Cardiac septum (tissue), 1 donor: ENCODE measurements around the gene SPAG7. TPM values are rescaled to one million over a fixed set of nuclear protein-coding genes. Genes with fewer than 3 reads are reported as not detected.
"Not testable (repeated sequence)": the region's sequence is repeated elsewhere in the genome, so short reads cannot be mapped to it uniquely, and the experiment has no call there.

Source experiments
- DNase-seq: peaks from one replicate; pipeline ENCODE4 v3.0.0-alpha.2; 2020; ENCODE audit warnings: low spot score
- intact Hi-C: fragments of 100-400 bp; cut with DNase I; formaldehyde crosslinking; loops from one replicate; pipeline ENCODE4 v1.14.0; 2022
- microRNA-seq: library from miRNA; unstranded; fragments of <30 nt; microRNA quantifications from one replicate; pipeline ENCODE4 v1.2.0, GENCODE V29; 2020
- total RNA-seq: library from RNA; stranded (reverse); fragmentation: NEBNext Ultra II Directional; extraction: Animal tissue kit (Norgen Biotek cat#: 25700); gene quantifications from one replicate; pipeline ENCODE4 v1.2.1, GENCODE V29; 2021
- donor health status: DM: no; HTN: no; CAD: no.

Gene SPAG7
- total RNA-seq, 1 donor from 2014 or later, result 104 TPM

- intact Hi-C loops, result no loop called here
- no peak for DNase-seq
Observed at GRCh38 chr17:4920351-4921048, 47.1 kb downstream of the SPAG7 start.

GRCh38 chr17:4919511-4920047 is 48.0 kb downstream of the SPAG7 start:
- DNase-seq, result no peak
- intact Hi-C loops, result no loop called here

GRCh38 chr17:4914551-4914950 is 53.1 kb downstream of the SPAG7 start:
- DNase-seq, intact Hi-C loops: not testable (repeated sequence)

- intact Hi-C loops, result no loop called here
Observed at GRCh38 chr17:4913994-4914393, 53.6 kb downstream of the SPAG7 start.

More at GRCh38 chr17:4913994-4914393, 53.6 kb downstream of the SPAG7 start:
- DNase-seq, result no peak

Small RNA genes lying within 50 kb of the gene (microRNA-seq; reads per million reads assigned to microRNA genes)
- not detected for gene MIR6864
- gene MIR6865, result not detected

Other genes starting within 250 kb of the SPAG7 start
- gene MED11, start 236.4 kb downstream of the SPAG7 start, total RNA-seq, result 19.9 TPM
- gene ZMYND15, start 228.0 kb downstream of the SPAG7 start, total RNA-seq, result 0.40 TPM
- 3.6 TPM for gene CXCL16, start 227.9 kb downstream of the SPAG7 start, total RNA-seq
- gene TM4SF5, start 195.9 kb downstream of the SPAG7 start, total RNA-seq, result not detected
- gene VMO1, start 181.5 kb downstream of the SPAG7 start, total RNA-seq, result 0.97 TPM
- not detected for gene GLTPD2, start 178.9 kb downstream of the SPAG7 start, total RNA-seq
- gene PSMB6, start 171.7 kb downstream of the SPAG7 start, total RNA-seq, result 147 TPM
- gene PLD2, start 160.7 kb downstream of the SPAG7 start, total RNA-seq, result 9.5 TPM
- gene MINK1, start 134.5 kb downstream of the SPAG7 start, total RNA-seq, result 44.0 TPM
- 0.46 TPM for gene C17orf107, start 68.3 kb downstream of the SPAG7 start, total RNA-seq
- 5.5 TPM for gene CHRNE, start 64.7 kb downstream of the SPAG7 start, total RNA-seq
- gene GP1BA, start 35.5 kb downstream of the SPAG7 start, total RNA-seq, result not detected
- 176 TPM for gene SLC25A11, start 27.8 kb downstream of the SPAG7 start, total RNA-seq
- 84.7 TPM for gene RNF167, start 27.5 kb downstream of the SPAG7 start, total RNA-seq
- gene PFN1, start 19.3 kb downstream of the SPAG7 start, total RNA-seq, result 204 TPM
- gene ENO3, start 16.7 kb downstream of the SPAG7 start, total RNA-seq, result 382 TPM
- gene CAMTA2, start 19.9 kb upstream of the SPAG7 start, total RNA-seq, result 38.9 TPM
- 1.8 TPM for gene INCA1, start 29.7 kb upstream of the SPAG7 start, total RNA-seq
- 646 TPM for gene KIF1C, start 30.1 kb upstream of the SPAG7 start, total RNA-seq
- not detected for gene SLC52A1, start 67.6 kb upstream of the SPAG7 start, total RNA-seq
- 12.6 TPM for gene ZFP3, start 110.7 kb upstream of the SPAG7 start, total RNA-seq
- gene ZNF232, start 144.1 kb upstream of the SPAG7 start, total RNA-seq, result 4.1 TPM
- gene USP6, start 148.2 kb upstream of the SPAG7 start, total RNA-seq, result 0.08 TPM
- gene ZNF594, start 224.1 kb upstream of the SPAG7 start, total RNA-seq, result 5.8 TPM